Measurements from ENCODE around the gene MATCAP1. TPM values are rescaled to one million over a fixed set of nuclear protein-coding genes. Genes with fewer than 3 reads are reported as not detected.

Gene MATCAP1
- total and polyA plus RNA-seq, 10 of the 15 experiments (the other 5 are each of a cell fraction or from before 2014, with no cell fraction given): 2.8 to 25.8 (median 8.6) TPM

DNA sequence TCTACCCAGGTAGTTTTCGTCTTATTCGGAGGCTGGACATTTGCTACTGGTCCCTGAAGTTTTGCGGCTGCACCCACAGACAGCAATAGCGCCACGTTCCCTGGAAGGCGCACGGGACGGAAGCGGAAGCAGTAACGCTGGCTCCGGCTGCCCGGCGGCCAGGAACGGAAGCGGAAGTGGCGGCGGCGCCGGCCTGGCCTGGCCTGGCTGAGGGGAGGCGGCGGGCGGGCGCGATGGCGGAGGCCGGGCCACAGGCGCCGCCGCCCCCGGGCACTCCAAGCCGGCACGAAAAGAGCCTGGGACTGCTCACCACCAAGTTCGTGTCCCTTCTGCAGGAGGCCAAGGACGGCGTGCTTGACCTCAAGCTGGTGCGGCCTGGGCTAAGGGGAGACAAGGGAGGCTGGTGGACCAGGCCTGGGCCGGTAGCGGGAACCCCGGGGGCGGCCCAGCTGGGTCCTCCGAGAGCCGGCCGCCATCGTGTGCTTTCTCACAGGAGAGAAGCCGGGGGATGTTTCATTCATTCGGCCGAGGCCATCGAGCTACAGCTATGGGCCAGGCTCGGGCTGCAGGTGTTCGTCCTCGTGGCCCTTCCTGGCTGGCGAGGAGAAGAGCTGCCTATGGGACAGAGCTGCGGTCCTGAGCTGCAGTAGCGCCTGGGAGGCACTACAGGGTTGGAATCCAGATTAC, 8.4 kb upstream of the MATCAP1 start, which contains the start of gene E2F4 (continued):
- TF ChIP-seq MTA2 (IDR thresholded peaks at IDR 0.05; ENCODE audit: low read depth) (no peak), ESRRA (IDR thresholded peaks at IDR 0.05; ENCODE audit: low read length) (no peak), RBBP5 (conservative IDR thresholded peaks at IDR 0.05) (no peak), SP1 (IDR thresholded peaks at IDR 0.05; ENCODE audit: low read depth, low read length) (peak; percentile 62), SRF (IDR thresholded peaks at IDR 0.05; ENCODE audit: low read depth in 2 of 2, low read length in 2 of 2) (0 out of 4 replicates have a peak, but pooled peaks have one; percentile 21 to 30), CBFB (IDR thresholded peaks at IDR 0.05; ENCODE audit: low read depth) (peak; percentile 93), POLR2AphosphoS5 (IDR thresholded peaks at IDR 0.05; ENCODE audit: low read length) (peak; percentile 70; the same call in 1 of the 2 replicates), CEBPB (IDR thresholded peaks at IDR 0.05; ENCODE audit: borderline replicate concordance in 1 of 2, low read depth in 2 of 2, low read length in 2 of 2) (no peak), EED (IDR thresholded peaks at IDR 0.05; ENCODE audit: low read depth) (no peak), ZNF217 (IDR thresholded peaks at IDR 0.05) (no peak), ZNF384 (IDR thresholded peaks at IDR 0.05; ENCODE audit: borderline replicate concordance, low read depth, low read length) (no peak), GATAD2B (conservative IDR thresholded peaks at IDR 0.05; ENCODE audit: low read depth) (peak; percentile 97), PAX8 (IDR thresholded peaks at IDR 0.05) (no peak), FOS (IDR thresholded peaks at IDR 0.05; ENCODE audit: borderline replicate concordance, extremely low read depth, insufficient read length) (no peak)
- TF ChIP-seq, protein P1, sequence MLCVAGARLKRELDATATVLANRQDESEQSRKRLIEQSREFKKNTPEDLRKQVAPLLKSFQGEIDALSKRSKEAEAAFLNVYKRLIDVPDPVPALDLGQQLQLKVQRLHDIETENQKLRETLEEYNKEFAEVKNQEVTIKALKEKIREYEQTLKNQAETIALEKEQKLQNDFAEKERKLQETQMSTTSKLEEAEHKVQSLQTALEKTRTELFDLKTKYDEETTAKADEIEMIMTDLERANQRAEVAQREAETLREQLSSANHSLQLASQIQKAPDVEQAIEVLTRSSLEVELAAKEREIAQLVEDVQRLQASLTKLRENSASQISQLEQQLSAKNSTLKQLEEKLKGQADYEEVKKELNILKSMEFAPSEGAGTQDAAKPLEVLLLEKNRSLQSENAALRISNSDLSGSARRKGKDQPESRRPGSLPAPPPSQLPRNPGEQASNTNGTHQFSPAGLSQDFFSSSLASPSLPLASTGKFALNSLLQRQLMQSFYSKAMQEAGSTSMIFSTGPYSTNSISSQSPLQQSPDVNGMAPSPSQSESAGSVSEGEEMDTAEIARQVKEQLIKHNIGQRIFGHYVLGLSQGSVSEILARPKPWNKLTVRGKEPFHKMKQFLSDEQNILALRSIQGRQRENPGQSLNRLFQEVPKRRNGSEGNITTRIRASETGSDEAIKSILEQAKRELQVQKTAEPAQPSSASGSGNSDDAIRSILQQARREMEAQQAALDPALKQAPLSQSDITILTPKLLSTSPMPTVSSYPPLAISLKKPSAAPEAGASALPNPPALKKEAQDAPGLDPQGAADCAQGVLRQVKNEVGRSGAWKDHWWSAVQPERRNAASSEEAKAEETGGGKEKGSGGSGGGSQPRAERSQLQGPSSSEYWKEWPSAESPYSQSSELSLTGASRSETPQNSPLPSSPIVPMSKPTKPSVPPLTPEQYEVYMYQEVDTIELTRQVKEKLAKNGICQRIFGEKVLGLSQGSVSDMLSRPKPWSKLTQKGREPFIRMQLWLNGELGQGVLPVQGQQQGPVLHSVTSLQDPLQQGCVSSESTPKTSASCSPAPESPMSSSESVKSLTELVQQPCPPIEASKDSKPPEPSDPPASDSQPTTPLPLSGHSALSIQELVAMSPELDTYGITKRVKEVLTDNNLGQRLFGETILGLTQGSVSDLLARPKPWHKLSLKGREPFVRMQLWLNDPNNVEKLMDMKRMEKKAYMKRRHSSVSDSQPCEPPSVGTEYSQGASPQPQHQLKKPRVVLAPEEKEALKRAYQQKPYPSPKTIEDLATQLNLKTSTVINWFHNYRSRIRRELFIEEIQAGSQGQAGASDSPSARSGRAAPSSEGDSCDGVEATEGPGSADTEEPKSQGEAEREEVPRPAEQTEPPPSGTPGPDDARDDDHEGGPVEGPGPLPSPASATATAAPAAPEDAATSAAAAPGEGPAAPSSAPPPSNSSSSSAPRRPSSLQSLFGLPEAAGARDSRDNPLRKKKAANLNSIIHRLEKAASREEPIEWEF (IDR thresholded peaks at IDR 0.05; ENCODE audit: insufficient replicate concordance, low read depth, low read length): no peak
- TF ChIP-seq, protein P2, sequence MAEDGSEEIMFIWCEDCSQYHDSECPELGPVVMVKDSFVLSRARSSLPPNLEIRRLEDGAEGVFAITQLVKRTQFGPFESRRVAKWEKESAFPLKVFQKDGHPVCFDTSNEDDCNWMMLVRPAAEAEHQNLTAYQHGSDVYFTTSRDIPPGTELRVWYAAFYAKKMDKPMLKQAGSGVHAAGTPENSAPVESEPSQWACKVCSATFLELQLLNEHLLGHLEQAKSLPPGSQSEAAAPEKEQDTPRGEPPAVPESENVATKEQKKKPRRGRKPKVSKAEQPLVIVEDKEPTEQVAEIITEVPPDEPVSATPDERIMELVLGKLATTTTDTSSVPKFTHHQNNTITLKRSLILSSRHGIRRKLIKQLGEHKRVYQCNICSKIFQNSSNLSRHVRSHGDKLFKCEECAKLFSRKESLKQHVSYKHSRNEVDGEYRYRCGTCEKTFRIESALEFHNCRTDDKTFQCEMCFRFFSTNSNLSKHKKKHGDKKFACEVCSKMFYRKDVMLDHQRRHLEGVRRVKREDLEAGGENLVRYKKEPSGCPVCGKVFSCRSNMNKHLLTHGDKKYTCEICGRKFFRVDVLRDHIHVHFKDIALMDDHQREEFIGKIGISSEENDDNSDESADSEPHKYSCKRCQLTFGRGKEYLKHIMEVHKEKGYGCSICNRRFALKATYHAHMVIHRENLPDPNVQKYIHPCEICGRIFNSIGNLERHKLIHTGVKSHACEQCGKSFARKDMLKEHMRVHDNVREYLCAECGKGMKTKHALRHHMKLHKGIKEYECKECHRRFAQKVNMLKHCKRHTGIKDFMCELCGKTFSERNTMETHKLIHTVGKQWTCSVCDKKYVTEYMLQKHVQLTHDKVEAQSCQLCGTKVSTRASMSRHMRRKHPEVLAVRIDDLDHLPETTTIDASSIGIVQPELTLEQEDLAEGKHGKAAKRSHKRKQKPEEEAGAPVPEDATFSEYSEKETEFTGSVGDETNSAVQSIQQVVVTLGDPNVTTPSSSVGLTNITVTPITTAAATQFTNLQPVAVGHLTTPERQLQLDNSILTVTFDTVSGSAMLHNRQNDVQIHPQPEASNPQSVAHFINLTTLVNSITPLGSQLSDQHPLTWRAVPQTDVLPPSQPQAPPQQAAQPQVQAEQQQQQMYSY (CRISPR knock-in tag; IDR thresholded peaks at IDR 0.05): no peak
- TF ChIP-seq, protein P3, sequence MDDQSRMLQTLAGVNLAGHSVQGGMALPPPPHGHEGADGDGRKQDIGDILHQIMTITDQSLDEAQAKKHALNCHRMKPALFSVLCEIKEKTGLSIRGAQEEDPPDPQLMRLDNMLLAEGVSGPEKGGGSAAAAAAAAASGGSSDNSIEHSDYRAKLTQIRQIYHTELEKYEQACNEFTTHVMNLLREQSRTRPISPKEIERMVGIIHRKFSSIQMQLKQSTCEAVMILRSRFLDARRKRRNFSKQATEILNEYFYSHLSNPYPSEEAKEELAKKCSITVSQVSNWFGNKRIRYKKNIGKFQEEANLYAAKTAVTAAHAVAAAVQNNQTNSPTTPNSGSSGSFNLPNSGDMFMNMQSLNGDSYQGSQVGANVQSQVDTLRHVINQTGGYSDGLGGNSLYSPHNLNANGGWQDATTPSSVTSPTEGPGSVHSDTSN (IDR thresholded peaks at IDR 0.05; ENCODE audit: insufficient replicate concordance, low read depth, low read length): no peak
- TF ChIP-seq, protein P4, sequence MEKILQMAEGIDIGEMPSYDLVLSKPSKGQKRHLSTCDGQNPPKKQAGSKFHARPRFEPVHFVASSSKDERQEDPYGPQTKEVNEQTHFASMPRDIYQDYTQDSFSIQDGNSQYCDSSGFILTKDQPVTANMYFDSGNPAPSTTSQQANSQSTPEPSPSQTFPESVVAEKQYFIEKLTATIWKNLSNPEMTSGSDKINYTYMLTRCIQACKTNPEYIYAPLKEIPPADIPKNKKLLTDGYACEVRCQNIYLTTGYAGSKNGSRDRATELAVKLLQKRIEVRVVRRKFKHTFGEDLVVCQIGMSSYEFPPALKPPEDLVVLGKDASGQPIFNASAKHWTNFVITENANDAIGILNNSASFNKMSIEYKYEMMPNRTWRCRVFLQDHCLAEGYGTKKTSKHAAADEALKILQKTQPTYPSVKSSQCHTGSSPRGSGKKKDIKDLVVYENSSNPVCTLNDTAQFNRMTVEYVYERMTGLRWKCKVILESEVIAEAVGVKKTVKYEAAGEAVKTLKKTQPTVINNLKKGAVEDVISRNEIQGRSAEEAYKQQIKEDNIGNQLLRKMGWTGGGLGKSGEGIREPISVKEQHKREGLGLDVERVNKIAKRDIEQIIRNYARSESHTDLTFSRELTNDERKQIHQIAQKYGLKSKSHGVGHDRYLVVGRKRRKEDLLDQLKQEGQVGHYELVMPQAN (conservative IDR thresholded peaks at IDR 0.05): peak; percentile 96
